ENCODE data around the gene LSM14A. TPM values are rescaled to one million over a fixed set of nuclear protein-coding genes. Genes with fewer than 3 reads are reported as not detected.

LSM14A gene
- total and polyA plus RNA-seq, 9 of the 15 experiments (the other 6 are each of a cell fraction or from before 2014, with no cell fraction given) = 19.5 to 150 (median 95.1) TPM

- no peaks in the 10 kb centered on the region for H3K9me1 ChIP-seq (ENCODE audit: control insufficient read depth, insufficient read depth, low read length)
- POLR2A ChIA-PET = interaction anchor here (0.5 to 1.0 kb wide), 3 partner anchors 224 to 707 kb away, joined by 3 to 4 read pairs (median 3); no protein-coding TSS in a partner anchor
- CTCF ChIA-PET (ENCODE audit: low intra/inter-chr PET ratio) = no interaction called here
- no peak overlapping the region for H3K4me2 ChIP-seq (ENCODE audit: insufficient read depth, low read length)
- H4K20me1 ChIP-seq (replicated peaks; ENCODE audit: control insufficient read depth, insufficient read depth, low read length) = no peaks in the 10 kb centered on the region
- H3K9ac ChIP-seq (ENCODE audit: insufficient read depth in 1 of 2, low read depth in 2 of 2, low read length in 2 of 2) = no peak overlapping the region
- peaks cover 9 to 16% of the 10 kb centered on the region in 2 experiments; a peak in 4 of 5 replicates for H3K27me3 ChIP-seq (ENCODE audit: control insufficient read depth in 2 of 2, insufficient read depth in 2 of 2, low read length in 2 of 2)
- intact Hi-C loops (cut with micrococcal nuclease) (no loop called here), in situ Hi-C loops (cut with MboI) (no loop called here)
- no peak for ATAC-seq
- BruUV-seq (replicated peaks) = no TSS peak
- DNase-seq (ENCODE audit: extremely low read depth in 1 of 4, low spot score in 3 of 4) = no peak
- peaks cover 4 to 18% of the 10 kb centered on the region in 2 experiments; a peak in 3 of 5 replicates for H3K4me1 ChIP-seq (replicated peaks in 1 of 2; ENCODE audit: control insufficient read depth in 2 of 2, insufficient read depth in 2 of 2, low read length in 2 of 2)
- FAIRE-seq = no peak
- no peak overlapping the region for H3K27ac ChIP-seq (ENCODE audit: extremely low read depth, low read depth, low read length)
- no peaks in the 10 kb centered on the region; the same call in 1 of the 2 replicates for H3K9me3 ChIP-seq (replicated peaks; ENCODE audit: control insufficient read depth, insufficient read depth, low read depth, low read length)
- no peak overlapping the region for H2AFZ ChIP-seq (ENCODE audit: low read depth, low read length)
- H3K36me3 ChIP-seq (ENCODE audit: control insufficient read depth, insufficient read depth, low read length) = no peaks in the 10 kb centered on the region
- H3K4me3 ChIP-seq = no peak overlapping the region
- no peaks in the 10 kb centered on the region for H3K79me2 ChIP-seq (ENCODE audit: control insufficient read depth, insufficient read depth, low read length)
- TF ChIP-seq ZKSCAN3 (CRISPR knock-in tag; IDR thresholded peaks at IDR 0.05) (no peak), ZNF740 (CRISPR knock-in tag; IDR thresholded peaks at IDR 0.05) (no peak), ZNF740 (tag; IDR thresholded peaks at IDR 0.05) (no peak), RFX5 (IDR thresholded peaks at IDR 0.05; ENCODE audit: low read depth, low read length) (no peak), ZNF232 (CRISPR knock-in tag; IDR thresholded peaks at IDR 0.05) (no peak), SIX5 (IDR thresholded peaks at IDR 0.05; ENCODE audit: borderline replicate concordance in 1 of 2, insufficient read depth in 1 of 2, low read depth in 1 of 2, low read length in 2 of 2) (no peak), BRF2 (IDR thresholded peaks at IDR 0.05; ENCODE audit: borderline replicate concordance, insufficient read depth, insufficient read length) (no peak), REST (IDR thresholded peaks at IDR 0.05; ENCODE audit: borderline replicate concordance) (no peak), REST (CRISPR knock-in tag; IDR thresholded peaks at IDR 0.05; ENCODE audit: low read depth) (no peak), ATF7 (IDR thresholded peaks at IDR 0.05) (peak; percentile 41; the same call in 1 of the 2 replicates), ZNF639 (CRISPR knock-in tag; conservative IDR thresholded peaks at IDR 0.05 in 1 of 2, IDR thresholded peaks at IDR 0.05 in 1 of 2) (no peak)
These were observed 41.2 kb upstream of the LSM14A start for GRCh38 chr19:34131100-34131499.

Data from K562 (cell line).